HL-60/S4 treated with retinoic acid at 250 ng/mL for 4 days and 3 days (cell line): ENCODE results near the gene PGAP2.
"Not testable (repeated sequence)": the region's sequence is repeated elsewhere in the genome, so short reads cannot be mapped to it uniquely, and the experiment has no call there.

ENCODE experiments used
- in situ Hi-C: fragments of 300-500 bp; cut with MboI; formaldehyde crosslinking; loops from 2 replicates; pipeline ENCODE4 v1.7.0; 2022; ENCODE audit warnings: low sequenced_read_pairs

PGAP2 gene

GRCh38 chr11:3854977-3855807 lies 46.8 kb downstream of the PGAP2 start, which contains the start of gene STIM1:
Gene STIM1, plus strand, starts transcription at chr11:3855664. Its CDS starts 607 bp downstream, at chr11:3856271.
- in situ Hi-C loops: loop anchor here (10.0 kb wide), 1 partner anchor 210 kb away; no protein-coding TSS in a partner anchor

DNA sequence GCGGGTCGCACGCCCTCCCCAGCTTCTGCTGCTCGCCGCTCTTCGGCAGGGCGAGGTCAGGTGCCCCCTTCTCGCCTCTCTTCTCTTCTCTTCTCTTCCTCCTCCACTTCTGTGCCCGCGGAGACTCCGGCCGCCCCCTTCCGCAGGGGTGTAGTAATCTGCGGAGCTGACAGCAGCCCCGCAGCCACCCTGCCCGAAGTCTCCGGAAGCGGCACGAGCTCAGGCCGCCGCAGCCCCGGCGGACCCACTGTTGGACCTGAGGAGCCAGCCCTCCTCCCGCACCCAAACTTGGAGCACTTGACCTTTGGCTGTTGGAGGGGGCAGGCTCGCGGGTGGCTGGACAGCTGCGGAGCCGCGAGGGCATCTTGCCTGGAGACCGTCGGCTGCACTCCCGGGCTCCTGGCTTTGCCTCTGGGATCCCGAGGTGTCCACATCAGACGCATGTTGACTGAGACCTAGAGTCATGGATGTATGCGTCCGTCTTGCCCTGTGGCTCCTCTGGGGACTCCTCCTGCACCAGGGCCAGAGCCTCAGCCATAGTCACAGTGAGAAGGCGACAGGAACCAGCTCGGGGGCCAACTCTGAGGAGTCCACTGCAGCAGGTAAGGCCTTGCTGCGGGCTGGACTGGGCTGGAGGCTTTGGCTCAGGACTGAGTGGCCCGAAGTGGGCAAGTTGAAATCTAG lies 47.6 kb downstream of the PGAP2 start:
- in situ Hi-C loops: loop anchor here (10.0 kb wide), 1 partner anchor 209 kb away; no protein-coding TSS in a partner anchor

DNA sequence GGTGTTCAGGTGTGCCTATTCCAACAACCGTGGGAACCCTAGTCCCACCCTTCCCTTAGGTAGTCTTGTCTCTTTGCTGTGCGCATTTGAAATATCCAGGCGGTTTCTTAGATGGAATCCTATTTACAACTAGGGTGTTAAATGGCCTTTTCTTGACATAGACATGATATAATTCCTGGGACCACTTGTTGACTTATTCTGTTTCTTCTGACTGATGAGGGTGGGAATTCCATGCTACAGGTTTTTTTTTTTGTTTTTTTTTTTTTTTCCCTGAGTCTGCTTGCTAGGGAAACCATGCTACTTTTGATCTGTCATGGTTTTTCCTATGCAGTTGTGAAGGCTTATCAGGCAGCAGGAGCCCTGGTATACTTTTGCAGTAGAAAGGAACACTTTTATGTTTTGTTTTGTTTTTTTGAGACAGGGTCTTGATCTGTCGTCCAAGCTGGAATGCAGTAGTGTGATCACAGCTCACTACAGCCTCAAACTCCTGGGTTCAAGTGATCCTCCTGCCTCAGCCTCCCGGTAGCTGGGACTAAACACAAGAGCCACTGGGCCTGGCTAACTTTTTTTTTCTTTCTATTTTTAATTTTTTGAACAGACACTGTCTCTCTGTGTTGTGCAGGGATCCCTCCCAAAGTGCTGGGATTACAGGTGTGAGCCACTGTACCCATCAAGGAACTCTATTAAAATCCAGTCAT lies 48.6 kb downstream of the PGAP2 start:
- in situ Hi-C loops: loop anchor here (10.0 kb wide), 1 partner anchor 208 kb away; no protein-coding TSS in a partner anchor

DNA sequence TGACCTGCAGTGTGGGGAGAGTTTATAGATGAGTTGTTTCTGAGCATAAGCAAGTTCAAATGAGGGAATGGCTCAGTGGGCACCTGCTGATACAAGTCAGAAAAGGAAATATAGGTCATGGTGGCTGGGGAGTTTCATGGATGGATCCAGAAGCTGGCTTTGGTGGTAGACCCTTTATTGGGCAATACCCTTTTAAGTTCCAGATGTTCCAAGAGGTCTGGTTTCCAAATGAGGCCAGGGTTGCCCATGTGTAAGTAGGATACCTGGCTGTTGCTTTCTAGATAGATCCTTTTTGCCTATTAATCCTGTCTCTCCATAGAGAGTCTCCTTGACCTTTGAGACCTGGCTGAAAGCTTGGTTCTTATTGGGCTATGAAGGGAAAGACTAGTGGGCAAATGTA lies 49.3 kb downstream of the PGAP2 start:
- in situ Hi-C loops: loop anchor here (10.0 kb wide), 1 partner anchor 207 kb away; no protein-coding TSS in a partner anchor

DNA sequence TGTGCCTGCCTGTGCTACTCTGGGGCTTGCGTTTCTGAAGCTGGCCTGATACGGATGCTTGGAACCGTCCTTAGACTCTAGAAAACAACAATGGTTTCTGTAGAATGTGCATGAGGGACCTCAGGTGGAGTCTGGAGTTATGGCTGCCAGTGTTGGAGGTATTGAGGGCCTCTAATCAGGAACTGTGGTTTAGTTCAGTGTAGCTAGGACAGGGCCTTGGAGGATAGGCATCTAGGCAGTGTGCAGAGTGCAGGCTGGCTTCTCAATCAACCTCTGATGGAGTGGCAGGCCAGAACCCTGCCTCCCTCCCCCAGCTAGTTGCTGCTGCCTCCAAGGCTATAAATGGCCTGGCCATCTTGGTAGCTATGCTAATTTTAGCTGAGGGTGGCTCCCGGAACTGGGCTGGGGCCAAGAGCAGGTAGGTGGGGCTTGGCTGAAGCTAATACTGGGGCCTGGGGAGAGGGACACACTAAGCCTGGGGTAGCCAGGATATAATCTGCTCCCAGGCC lies 51.1 kb downstream of the PGAP2 start:
- in situ Hi-C loops: loop anchor here (10.0 kb wide), 1 partner anchor 205 kb away; no protein-coding TSS in a partner anchor

DNA sequence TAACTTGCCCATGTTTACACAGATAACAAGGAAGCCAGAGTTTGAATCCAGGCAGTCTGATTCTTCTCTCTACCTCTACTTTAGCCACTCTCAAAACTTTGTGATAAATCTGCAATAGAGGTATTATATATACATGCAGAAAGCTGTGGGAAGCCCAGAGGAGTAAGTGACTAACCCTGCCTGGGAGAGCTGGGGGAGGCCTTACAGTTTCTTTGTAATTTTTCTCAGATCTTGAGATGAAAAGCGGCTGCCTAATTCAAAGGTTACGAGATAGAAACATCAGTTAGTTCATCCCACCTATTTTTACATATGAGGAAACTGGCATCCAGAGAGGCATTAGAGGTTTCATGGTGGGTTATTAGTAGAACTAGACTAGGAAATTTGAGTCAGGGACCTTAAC lies 52.0 kb downstream of the PGAP2 start:
- in situ Hi-C loops: no loop called here

GRCh38 chr11:3860898-3861393 lies 52.6 kb downstream of the PGAP2 start:
- in situ Hi-C loops: not testable (repeated sequence)

DNA sequence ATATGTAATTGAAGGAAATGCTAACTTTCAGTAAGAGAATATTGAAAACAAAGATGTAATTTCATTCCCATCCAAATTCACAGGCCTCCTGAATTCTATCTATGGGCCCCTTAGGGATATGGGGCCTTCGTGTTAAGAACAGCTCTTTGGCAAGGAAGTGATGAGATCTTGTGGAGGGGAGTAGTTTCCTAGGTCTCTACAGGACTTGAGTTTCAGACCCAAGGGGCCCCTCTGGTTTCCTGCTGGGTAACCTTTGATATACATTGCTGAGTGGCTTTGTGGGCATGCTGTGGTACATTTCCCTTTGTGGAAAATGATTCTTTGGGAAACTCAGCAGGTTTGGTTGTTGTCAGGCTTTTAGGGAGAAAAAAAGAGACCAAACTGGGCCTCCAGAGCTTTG lies 53.3 kb downstream of the PGAP2 start:
- in situ Hi-C loops: no loop called here

DNA sequence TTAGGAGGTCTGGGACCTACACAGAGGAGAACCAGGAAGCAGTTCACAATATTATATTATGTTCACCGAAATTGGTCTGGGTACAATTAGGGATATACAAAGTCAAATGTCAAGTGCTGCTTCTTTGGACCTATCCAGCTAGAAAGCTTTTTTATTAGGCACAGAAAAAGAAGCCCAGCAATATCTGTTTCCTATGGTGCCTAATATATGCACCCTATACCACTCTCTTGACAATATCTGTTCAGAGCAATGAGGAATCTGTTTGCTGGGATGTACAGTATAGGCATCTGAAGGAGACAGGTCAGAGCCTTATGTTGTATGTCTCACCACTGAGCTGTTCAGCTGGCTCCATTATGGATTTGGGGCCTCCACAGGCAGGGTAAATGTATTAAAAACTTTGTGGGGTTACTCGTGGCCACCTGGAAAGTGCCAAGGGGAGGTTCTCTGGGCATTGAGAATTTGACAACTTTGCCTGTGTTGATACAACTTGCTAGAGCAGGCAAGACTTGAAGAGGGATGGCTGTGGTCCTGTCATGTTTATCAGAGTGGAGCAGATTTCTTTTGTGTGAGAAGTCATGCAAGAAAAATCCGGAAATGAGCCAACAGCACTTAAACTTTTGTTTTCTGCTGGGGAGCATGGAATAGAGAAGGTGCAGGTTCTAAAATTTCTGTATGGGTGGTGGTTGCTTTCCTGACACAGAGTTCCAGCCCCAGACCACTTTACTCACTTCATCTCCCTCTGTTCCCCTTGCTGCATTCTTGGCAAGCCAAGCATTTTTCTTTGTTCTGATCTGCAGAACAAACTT lies 57.2 kb downstream of the PGAP2 start:
- in situ Hi-C loops: no loop called here

- in situ Hi-C loops: no loop called here
Measured at GRCh38 chr11:3866206-3866605, 57.8 kb downstream of the PGAP2 start.

- in situ Hi-C loops: no loop called here
Measured at GRCh38 chr11:3866836-3867208, 58.5 kb downstream of the PGAP2 start.

GRCh38 chr11:3867209-3868091 lies 59.1 kb downstream of the PGAP2 start:
- in situ Hi-C loops: no loop called here

DNA sequence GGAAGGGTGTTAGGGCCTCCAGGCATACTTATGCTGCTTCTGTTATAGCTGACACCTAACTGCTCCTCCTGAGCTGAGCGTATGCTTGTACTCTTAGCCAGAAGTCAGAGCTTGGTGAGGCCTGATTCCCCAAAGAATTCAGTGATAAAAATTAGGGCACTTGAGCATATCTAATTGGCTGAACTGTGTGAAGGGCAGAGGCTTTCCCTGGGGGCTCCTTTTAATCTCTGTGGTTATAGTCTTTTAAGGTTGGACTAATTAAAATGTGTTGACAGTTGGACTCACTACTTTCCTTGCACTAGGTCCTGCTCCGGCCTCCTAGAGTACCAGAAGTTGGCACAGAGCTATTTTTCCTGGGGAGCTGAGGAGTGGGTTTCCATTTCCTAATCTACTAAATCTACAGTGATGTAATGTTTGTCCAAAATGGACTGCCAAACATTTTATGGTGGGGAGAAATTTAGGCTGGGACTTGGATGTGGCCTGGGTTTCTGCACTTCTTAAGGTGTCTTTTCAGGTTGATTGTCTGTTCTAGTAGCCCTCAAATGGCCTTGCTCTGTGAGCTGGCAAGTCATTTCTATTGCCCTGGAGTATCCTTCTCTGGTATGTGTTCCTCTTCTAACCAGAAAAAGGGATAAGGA lies 65.5 kb downstream of the PGAP2 start:
- in situ Hi-C loops: no loop called here
